Upper lobe of right lung (tissue), 1 donor: ENCODE measurements around the gene ARHGEF12. TPM values are rescaled to one million over a fixed set of nuclear protein-coding genes. Genes with fewer than 3 reads are reported as not detected.
A peak's percentile ranks its signal among the peaks of the same experiment; 100 is the strongest.

Experiments
- ATAC-seq: fragments of 200-7000 bp; cut with Tn5 transposase; one replicate; pipeline ENCODE4 v1.9.1; 2020; ENCODE audit warnings: mild to moderate bottlenecking, moderate library complexity
- DNase-seq: peaks from one replicate; pipeline ENCODE4 v3.0.0-alpha.2; 2020
- H3K27ac ChIP-seq: fragments of 200-600 bp; one replicate; pipeline ENCODE4 v1.8.0; 2022
- H3K27me3 ChIP-seq: fragments of 200-600 bp; one replicate; pipeline ENCODE4 v1.8.0; 2022; ENCODE audit warnings: mild to moderate bottlenecking
- H3K36me3 ChIP-seq: fragments of 200-600 bp; one replicate; pipeline ENCODE4 v1.8.0; 2022
- H3K4me1 ChIP-seq: fragments of 200-600 bp; one replicate; pipeline ENCODE4 v1.8.0; 2022
- H3K4me3 ChIP-seq: fragments of 200-600 bp; one replicate; pipeline ENCODE4 v1.8.0; 2022; ENCODE audit warnings: mild to moderate bottlenecking
- H3K9me3 ChIP-seq: fragments of 200-600 bp; one replicate; pipeline ENCODE4 v1.8.0; 2022
- intact Hi-C: fragments of 100-400 bp; cut with DNase I; formaldehyde crosslinking; loops from one replicate; pipeline ENCODE4 v1.11.0; 2022
- total RNA-seq: library from RNA; stranded (reverse); fragmentation: NEBNext Ultra II Directional; extraction: Animal tissue kit (Norgen Biotek cat#: 25700); gene quantifications from one replicate; pipeline ENCODE4 v1.2.1, GENCODE V29; 2021
- TF ChIP-seq, protein P1 (sequence below): fragments of 200-600 bp; IDR thresholded peaks from one replicate; pipeline ENCODE4 v1.8.0; 2022; ENCODE audit warnings: antibody characterized with exemption
- donor health status: DM: no; HTN: yes; CAD: no; lungs with severe emphysema.

Gene ARHGEF12
- total RNA-seq, 1 donor from 2014 or later = 132 TPM

DNA sequence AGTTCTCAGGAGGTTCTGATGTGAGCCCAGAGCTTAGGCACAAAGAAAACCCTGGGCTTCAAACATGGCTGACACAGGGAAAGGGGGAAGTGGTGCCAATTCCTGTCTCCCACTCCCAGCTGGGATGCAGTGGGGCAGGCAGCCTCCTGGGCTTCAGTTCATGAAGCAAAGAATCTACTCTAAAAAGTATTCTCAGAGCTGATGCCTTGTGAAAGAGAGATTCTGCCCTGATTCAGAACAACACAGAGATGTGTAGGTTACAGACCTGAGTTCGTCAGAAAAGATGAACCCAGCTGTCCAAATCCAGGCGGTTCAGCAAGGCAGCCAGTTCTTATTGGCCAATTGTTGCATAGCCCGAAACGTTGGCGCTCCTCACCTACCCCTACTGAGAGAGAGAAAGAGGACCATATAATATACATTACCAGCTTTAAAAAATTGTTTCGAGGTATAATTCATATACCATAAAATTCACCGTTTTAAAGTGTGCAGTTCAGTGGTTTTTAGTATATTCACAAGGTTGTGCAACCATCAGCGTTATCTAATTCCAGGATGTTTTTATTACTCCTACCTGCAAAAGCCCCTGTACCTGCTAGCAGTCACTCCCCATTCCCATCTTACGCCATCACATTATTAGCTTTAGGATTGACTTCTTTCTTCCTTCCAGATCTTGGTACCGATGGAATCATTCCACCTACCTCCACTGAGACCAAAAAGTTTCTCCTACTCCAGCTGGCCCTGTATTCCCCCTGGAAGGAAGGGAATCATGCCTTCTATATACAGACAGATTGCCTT is 18.3 kb upstream of the ARHGEF12 start:
- TF ChIP-seq, protein P1, sequence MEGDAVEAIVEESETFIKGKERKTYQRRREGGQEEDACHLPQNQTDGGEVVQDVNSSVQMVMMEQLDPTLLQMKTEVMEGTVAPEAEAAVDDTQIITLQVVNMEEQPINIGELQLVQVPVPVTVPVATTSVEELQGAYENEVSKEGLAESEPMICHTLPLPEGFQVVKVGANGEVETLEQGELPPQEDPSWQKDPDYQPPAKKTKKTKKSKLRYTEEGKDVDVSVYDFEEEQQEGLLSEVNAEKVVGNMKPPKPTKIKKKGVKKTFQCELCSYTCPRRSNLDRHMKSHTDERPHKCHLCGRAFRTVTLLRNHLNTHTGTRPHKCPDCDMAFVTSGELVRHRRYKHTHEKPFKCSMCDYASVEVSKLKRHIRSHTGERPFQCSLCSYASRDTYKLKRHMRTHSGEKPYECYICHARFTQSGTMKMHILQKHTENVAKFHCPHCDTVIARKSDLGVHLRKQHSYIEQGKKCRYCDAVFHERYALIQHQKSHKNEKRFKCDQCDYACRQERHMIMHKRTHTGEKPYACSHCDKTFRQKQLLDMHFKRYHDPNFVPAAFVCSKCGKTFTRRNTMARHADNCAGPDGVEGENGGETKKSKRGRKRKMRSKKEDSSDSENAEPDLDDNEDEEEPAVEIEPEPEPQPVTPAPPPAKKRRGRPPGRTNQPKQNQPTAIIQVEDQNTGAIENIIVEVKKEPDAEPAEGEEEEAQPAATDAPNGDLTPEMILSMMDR = no peak
- Histone ChIP-seq H3K4me3 (no peak overlapping the region), H3K27ac (peak overlapping the region; percentile 42), H3K27me3 (no peaks in the 10 kb centered on the region), H3K36me3 (no peaks in the 10 kb centered on the region), H3K9me3 (no peaks in the 10 kb centered on the region), H3K4me1 (peaks cover 17% of the 10 kb centered on the region)
- intact Hi-C loops = no loop called here
- no peak for ATAC-seq
- DNase-seq = no peak

DNA sequence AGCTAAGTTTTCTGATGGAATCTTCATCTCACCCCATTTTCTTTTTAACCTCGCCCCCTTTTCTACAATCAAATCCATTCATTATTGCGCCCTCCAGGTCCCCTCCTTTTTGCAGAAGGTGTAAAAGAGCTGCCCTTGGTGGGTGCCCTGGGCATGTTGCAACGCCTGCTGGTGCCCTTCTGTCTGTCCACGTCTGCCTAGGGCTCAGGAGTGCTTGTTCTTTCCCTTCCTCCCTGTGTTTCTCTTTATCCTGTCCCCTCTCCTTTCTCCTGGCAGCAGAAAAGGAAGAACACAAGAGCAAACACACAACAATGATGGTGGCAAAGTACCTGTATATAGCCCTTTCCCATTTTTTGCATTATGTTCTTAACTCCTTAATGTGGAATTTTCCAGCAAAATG is 17.3 kb upstream of the ARHGEF12 start:
- ATAC-seq (no peak), DNase-seq (no peak)
- TF ChIP-seq, protein P1 = no peak
- peaks cover 17% of the 10 kb centered on the region for H3K4me1 ChIP-seq
- no peaks in the 10 kb centered on the region for H3K36me3 ChIP-seq
- H3K27me3 ChIP-seq = no peaks in the 10 kb centered on the region
- intact Hi-C loops = no loop called here
- H3K9me3 ChIP-seq = no peaks in the 10 kb centered on the region
- H3K4me3 ChIP-seq = no peak overlapping the region
- H3K27ac ChIP-seq = no peak overlapping the region

DNA sequence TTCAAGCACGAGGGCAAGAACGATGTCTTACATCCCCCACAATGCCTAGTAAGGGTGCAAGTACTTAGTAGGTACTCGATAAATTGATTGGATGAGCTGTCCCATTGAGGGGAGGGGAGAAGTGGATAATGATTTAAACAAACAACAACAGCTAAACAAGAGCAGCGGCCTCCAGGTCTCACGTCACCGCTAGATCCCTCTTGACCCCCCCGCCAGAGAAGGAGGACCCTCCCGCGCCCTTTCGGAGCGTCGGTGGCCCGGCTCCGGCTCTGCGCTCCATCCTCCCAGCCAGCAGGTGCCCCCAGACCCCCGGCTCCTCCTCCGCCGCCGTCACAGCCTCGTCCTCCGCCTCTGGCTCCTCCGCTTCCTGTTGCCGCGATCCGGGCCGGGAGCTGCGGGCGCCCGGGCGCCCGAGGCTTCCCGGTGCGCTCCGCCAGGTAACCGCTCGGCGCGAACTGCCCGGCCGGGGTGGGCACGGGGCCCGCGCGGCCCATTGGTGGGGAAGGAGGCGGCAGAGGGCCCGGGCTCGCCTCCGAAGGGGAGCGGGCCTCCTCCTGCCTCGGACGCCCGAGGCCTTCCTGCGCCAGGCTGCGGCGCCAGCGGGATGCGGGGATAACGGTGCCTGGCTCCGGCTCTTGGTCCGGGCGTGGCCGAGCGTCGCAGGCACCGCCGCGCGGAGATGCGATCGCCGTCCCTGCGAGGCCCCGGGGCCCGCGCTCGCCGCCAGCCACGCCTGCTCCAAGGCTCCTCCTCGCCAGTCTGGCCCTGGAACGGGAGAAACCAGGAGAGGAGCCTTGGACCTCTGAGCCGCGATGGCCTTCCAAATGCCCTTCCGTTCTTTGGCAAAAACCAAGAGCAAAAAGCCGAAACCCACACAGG is 11.0 kb upstream of the ARHGEF12 start, which contains the start of gene TLCD5:
Gene TLCD5 (plus strand): TSS at position 368 of the 879 bp plus-strand sequence. CDS start 2,143 bp downstream, outside the sequence.
- intact Hi-C loops = no loop called here
- Histone ChIP-seq H3K27ac (peak within 1 kb of the TSS; percentile 86), H3K4me3 (peak within 1 kb of the TSS; percentile 72), H3K36me3 (peaks cover 2% of the 10 kb centered on the region), H3K9me3 (no peaks in the 10 kb centered on the region), H3K4me1 (peaks cover 13% of the 10 kb centered on the region), H3K27me3 (no peaks in the 10 kb centered on the region)
- ATAC-seq = peak; percentile 90
- peak; percentile 84 for DNase-seq
- TF ChIP-seq, protein P1 = peak; percentile 19

DNA sequence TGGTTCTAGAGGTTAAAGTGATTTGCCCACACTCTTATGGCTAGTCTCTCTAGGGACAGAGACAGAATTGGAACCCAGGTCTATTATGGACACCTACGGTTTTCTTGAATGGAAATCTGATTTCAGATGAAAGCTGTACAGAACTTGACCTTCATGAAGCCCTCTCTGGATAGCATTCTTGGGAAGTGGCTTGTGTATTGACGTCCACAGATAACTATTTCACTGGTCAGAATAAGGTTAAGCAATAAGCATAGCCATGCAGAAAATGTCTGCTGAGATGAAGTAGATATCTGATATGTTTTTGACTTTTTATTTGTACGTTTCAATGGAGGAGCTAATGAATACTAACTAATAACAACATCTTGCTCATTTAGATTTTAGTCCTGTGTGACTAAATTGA is 10.0 kb upstream of the ARHGEF12 start:
- H3K27ac ChIP-seq = peak overlapping the region; percentile 86
- TF ChIP-seq, protein P1 = no peak
- ATAC-seq = no peak

DNA sequence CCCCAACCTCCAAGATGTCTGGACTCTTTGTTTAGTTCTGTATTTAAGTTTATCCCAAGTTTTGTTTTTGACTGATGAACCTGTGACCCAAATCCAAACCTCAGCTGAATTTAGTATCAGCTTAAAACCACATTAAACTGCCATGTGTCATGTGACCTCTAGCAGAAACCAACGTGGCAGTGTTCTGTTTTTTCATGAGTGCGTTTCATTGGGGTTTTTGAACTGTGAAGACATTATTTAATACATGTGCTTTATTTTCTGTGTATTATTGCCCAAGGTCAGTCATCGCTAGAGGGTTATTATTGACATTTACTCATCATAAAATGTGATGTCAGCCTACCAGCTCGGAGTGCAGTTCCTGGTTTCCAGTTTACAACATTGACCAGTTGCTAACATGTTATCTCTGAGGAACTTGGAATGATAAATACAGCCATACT is 9.3 kb upstream of the ARHGEF12 start:
- no peaks in the 10 kb centered on the region for H3K27me3 ChIP-seq
- H3K36me3 ChIP-seq = peaks cover 5% of the 10 kb centered on the region
- intact Hi-C loops = no loop called here
- H3K4me3 ChIP-seq = no peak overlapping the region
- no peaks in the 10 kb centered on the region for H3K9me3 ChIP-seq
- no peak overlapping the region for H3K27ac ChIP-seq
- DNase-seq (no peak), ATAC-seq (no peak)
- TF ChIP-seq, protein P1 = no peak
- peaks cover 17% of the 10 kb centered on the region for H3K4me1 ChIP-seq

More for the DNA sequence above, 10.0 kb upstream of the ARHGEF12 start:
- Histone ChIP-seq H3K4me3 (peak overlapping the region; percentile 72), H3K9me3 (no peaks in the 10 kb centered on the region), H3K36me3 (peaks cover 5% of the 10 kb centered on the region), H3K4me1 (peaks cover 13% of the 10 kb centered on the region), H3K27me3 (no peaks in the 10 kb centered on the region)
- intact Hi-C loops = no loop called here
- no peak for DNase-seq
